AG10803 (cell line): ENCODE results near the gene CNFN.

Experiments
- DNase-seq: peaks from one replicate; pipeline ENCODE4 v3.0.0; 2010; ENCODE audit warnings: low read depth
- H3K4me3 ChIP-seq: 2 replicates; pipeline ENCODE4 v1.5.1; 2011; ENCODE audit warnings: mild to moderate bottlenecking, low read length, control low read depth
- CTCF ChIP-seq: conservative IDR thresholded peaks from 2 replicates; pipeline ENCODE4 v1.5.1; 2011; ENCODE audit warnings: mild to moderate bottlenecking, low read length, control low read depth, inconsistent platforms

CNFN gene

GRCh38 chr19:42357290-42357689, 32.8 kb downstream of the CNFN start:
- no peak for TF ChIP-seq CTCF
- DNase-seq = no peak
- H3K4me3 ChIP-seq = no peak overlapping the region

- no peak for TF ChIP-seq CTCF
- H3K4me3 ChIP-seq = no peak overlapping the region
- DNase-seq = no peak
Observed at GRCh38 chr19:42356686-42357085, 33.4 kb downstream of the CNFN start.

GRCh38 chr19:42355896-42356295, 34.2 kb downstream of the CNFN start:
- no peak overlapping the region for H3K4me3 ChIP-seq
- DNase-seq = no peak
- TF ChIP-seq CTCF = no peak

- TF ChIP-seq CTCF = no peak
- no peak for DNase-seq
- H3K4me3 ChIP-seq = no peak overlapping the region
Observed at GRCh38 chr19:42353341-42354015, 36.6 kb downstream of the CNFN start.

GRCh38 chr19:42352301-42353259, 37.5 kb downstream of the CNFN start:
- H3K4me3 ChIP-seq = no peak overlapping the region
- no peak for TF ChIP-seq CTCF
- peak; percentile 15 for DNase-seq

- no peak for TF ChIP-seq CTCF
- H3K4me3 ChIP-seq = no peak overlapping the region
- DNase-seq = no peak
Observed at GRCh38 chr19:42351079-42351735, 38.9 kb downstream of the CNFN start.
